GM12874 (cell line): ENCODE results near the gene PLA2G4D.

ENCODE experiments used
- CTCF ChIP-seq: IDR thresholded peaks from 2 replicates; pipeline ENCODE4 v1.5.1; 2011; ENCODE audit warnings: low read depth, mild to moderate bottlenecking, control low read depth, low read length, moderate library complexity; ENCODE audit not compliant: insufficient read depth

Gene PLA2G4D

GRCh38 chr15:42034628-42035434 is 59.5 kb downstream of the PLA2G4D start:
- no peak for TF ChIP-seq CTCF

DNA sequence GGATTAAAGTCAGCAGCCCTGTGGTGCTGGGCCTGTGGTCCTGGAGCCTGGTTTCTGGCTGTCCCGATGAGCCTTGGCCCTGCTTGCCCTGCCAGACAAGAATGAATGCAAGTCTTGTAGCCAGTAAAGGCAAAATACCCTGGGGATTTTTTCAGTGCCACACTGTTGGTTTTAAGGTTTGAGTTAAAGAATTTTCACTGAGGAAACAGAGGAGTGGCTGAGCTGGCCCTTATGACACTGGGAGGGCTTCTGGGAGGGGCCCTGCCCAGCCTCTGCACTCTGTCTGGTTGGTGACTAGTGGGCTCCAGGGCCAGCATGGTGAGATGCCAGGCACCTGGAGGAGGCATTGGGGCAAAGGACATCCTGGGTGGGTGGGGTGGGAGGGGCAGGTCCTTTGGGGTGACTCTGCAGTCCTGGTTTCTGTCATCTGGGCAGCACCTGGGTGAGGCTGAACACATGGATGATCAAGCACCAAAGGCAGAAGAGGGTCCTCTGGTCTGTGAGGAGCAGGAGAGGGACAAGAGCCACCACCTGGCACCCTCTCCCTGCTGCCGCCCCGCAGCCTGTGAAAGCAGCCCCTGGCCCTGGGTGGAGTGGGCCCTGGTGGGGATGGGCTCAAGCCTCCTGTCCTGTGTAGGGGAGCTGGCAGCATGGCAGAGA is 61.0 kb downstream of the PLA2G4D start:
- TF ChIP-seq CTCF, result no peak

DNA sequence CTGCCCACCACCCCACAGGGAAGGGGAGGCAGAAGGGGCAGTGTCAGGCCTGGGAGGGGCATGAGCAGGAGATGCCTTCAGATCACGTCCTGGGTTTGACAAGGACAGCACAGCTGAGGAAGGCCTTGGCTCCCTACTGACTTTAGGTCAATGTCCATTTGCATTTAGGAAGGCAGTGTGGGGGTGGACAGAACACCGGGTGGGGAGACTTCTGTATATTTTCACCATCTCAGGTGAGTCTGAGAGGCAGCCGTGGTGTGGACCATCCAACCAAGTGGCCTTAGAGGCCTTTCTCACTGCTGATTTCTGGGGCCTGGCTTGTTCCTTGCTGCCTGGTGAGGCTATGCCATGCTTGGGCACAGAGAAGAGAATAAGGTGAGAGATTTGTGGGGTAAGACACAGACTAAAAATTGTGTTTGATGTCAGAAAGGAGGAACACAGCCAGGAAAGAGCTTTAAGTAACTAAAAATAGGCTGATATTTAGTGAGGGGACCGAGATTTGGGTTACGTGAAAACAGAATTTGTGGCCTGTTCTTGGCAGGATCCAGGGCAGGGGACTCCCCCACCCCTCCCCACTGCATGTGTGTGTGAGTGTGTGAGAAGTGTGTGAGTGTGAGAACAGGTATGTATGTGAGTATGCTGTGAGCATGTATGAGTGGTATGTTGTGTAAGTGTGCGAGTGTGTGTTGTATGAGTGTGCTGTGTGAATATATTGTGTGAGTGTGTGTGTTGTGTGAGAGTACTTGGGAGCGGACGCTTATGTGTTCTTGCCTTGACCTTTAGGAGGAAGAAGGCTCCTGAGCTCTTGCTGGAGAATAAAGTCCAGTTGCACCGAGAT is 61.8 kb downstream of the PLA2G4D start:
- no peak for TF ChIP-seq CTCF

- no peak for TF ChIP-seq CTCF
Observed at GRCh38 chr15:42031198-42031915, 63.0 kb downstream of the PLA2G4D start.

DNA sequence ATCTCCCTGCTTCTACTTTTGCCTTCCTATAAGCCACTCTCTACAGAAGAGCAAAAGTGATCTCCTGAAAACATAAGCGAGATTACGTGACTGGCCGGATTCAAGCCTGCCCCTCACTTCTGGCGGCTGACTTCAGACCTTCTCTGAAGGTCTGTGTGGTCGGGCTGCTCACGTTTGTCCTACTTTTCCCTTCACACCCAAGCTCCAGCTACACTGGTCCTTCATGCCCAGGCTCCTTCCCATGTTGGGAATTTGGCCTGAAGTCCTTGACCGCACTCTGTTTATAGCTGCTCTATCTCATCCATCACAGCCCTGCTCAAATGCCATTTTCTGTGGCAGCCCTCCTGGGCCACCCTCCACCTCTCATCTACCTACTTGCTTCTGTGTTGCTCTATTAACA is 66.8 kb downstream of the PLA2G4D start:
- TF ChIP-seq CTCF, result no peak

DNA sequence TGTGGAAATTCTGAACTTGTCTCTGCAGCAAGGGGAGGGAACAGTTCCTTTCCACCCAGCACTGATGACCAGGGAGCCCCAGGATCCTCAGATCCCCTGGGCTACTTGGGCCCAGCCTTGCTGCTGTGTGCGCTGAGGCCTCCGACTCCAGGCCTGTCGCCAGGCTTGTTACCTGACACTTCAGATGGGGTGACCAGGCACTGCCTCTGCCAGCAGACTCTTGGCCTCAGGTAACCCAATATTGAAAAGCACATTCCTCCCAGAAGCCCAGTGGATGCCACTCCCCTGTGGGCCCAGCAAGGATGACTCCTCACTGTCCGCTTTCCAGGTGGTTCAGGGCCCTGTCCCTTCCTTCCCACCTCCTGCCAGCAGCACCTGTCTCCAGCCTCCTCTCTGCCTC is 70.1 kb downstream of the PLA2G4D start:
- TF ChIP-seq CTCF, result no peak
